HepG2 (cell line): ENCODE data around the gene GPS1. TPM values are rescaled to one million over a fixed set of nuclear protein-coding genes. Genes with fewer than 3 reads are reported as not detected.

Source experiments
- CBFB ChIP-seq: sonication (generic); formaldehyde crosslinking; IDR thresholded peaks from 2 replicates; pipeline ENCODE4 v1.4.0; 2020; ENCODE audit warnings: missing genetic modification reagents
- CHCHD3 ChIP-seq: sonication (generic); formaldehyde crosslinking; IDR thresholded peaks from 2 replicates; pipeline ENCODE4 v1.8.0; 2022; ENCODE audit warnings: mild to moderate bottlenecking, missing genetic modification reagents, moderate library complexity
- DNMT1 ChIP-seq: sonication (generic); formaldehyde crosslinking; IDR thresholded peaks from 2 replicates; pipeline ENCODE4 v1.5.1; 2020; ENCODE audit warnings: mild to moderate bottlenecking, missing genetic modification reagents
- GABPA ChIP-seq, 2 experiments: IDR thresholded peaks; 2 replicates each; pipeline ENCODE4 v1.6.1; 2011 to 2016; ENCODE audit warnings: low read depth in 2 of 2, low read length in 1 of 2, missing biosample characterization in 1 of 2, missing genetic modification characterization in 1 of 2
- GABPB1 ChIP-seq: IDR thresholded peaks from 2 replicates; pipeline ENCODE4 v1.6.1; 2016; ENCODE audit warnings: mild to moderate bottlenecking, missing genetic modification reagents, moderate library complexity, missing compliant biosample characterization
- GTF3A ChIP-seq: sonication (generic); formaldehyde crosslinking; conservative IDR thresholded peaks from 2 replicates; pipeline ENCODE4 v1.4.0; 2020; ENCODE audit warnings: mild to moderate bottlenecking, missing genetic modification reagents
- PCBP1 ChIP-seq: fragments of 200-400 bp; formaldehyde crosslinking; IDR thresholded peaks from 2 replicates; pipeline ENCODE4 v1.6.1; 2017; ENCODE audit warnings: mild to moderate bottlenecking, low read depth, low read length, borderline replicate concordance
- POLR2AphosphoS5 ChIP-seq: IDR thresholded peaks from 2 replicates; pipeline ENCODE4 v1.6.1; 2012; ENCODE audit warnings: low read depth, low read length
- PRDM10 ChIP-seq: sonication (generic); formaldehyde crosslinking; IDR thresholded peaks from 2 replicates; pipeline ENCODE4 v1.4.0; 2020; ENCODE audit warnings: low read depth, missing genetic modification reagents
- RAD51 ChIP-seq: fragments of 450-650 bp; IDR thresholded peaks from 2 replicates; pipeline ENCODE4 v1.6.1; 2016; ENCODE audit warnings: borderline replicate concordance
- RBM39 ChIP-seq: fragments of 200-400 bp; formaldehyde crosslinking; IDR thresholded peaks from one replicate; pipeline ENCODE4 v1.6.1; 2018; ENCODE audit warnings: antibody characterized with exemption, mild to moderate bottlenecking, low read depth, low read length; ENCODE audit not compliant: poor library complexity, severe bottlenecking
- RELA ChIP-seq: sonication (generic); formaldehyde crosslinking; IDR thresholded peaks from 2 replicates; pipeline ENCODE4 v1.4.0; 2020; ENCODE audit warnings: missing genetic modification reagents
- SMAD3 ChIP-seq: sonication (generic); formaldehyde crosslinking; IDR thresholded peaks from 2 replicates; pipeline ENCODE4 v1.4.0; 2020; ENCODE audit warnings: missing genetic modification reagents
- TAF15 ChIP-seq: fragments of 200-400 bp; formaldehyde crosslinking; IDR thresholded peaks from one replicate; pipeline ENCODE4 v1.6.1; 2018; ENCODE audit warnings: mild to moderate bottlenecking, low read depth, low read length; ENCODE audit not compliant: poor library complexity, severe bottlenecking
- ZBTB1 ChIP-seq: sonication (generic); formaldehyde crosslinking; IDR thresholded peaks from 2 replicates; pipeline ENCODE4 v1.4.0; 2020; ENCODE audit warnings: missing genetic modification reagents, borderline replicate concordance
- ZNF253 ChIP-seq: sonication (generic); formaldehyde crosslinking; IDR thresholded peaks from 2 replicates; pipeline ENCODE4 v1.8.0; 2022; ENCODE audit warnings: mild to moderate bottlenecking, missing genetic modification reagents, borderline replicate concordance
- ZNF350 ChIP-seq: sonication (generic); formaldehyde crosslinking; IDR thresholded peaks from 2 replicates; pipeline ENCODE4 v1.4.0; 2020; ENCODE audit warnings: mild to moderate bottlenecking, low read depth, missing genetic modification reagents, borderline replicate concordance
- ZNF501 ChIP-seq: sonication (generic); formaldehyde crosslinking; IDR thresholded peaks from 2 replicates; pipeline ENCODE4 v1.5.1; 2020; ENCODE audit warnings: mild to moderate bottlenecking, moderate library complexity, missing genetic modification reagents
- ZNF530 ChIP-seq: sonication (generic); formaldehyde crosslinking; IDR thresholded peaks from 2 replicates; pipeline ENCODE4 v1.5.0; 2020; ENCODE audit warnings: low read depth, mild to moderate bottlenecking, missing genetic modification reagents
- ZSCAN31 ChIP-seq: sonication (generic); formaldehyde crosslinking; IDR thresholded peaks from 2 replicates; pipeline ENCODE4 v1.5.0; 2020; ENCODE audit warnings: low read depth, mild to moderate bottlenecking, missing genetic modification reagents
- polyA plus RNA-seq, 8 experiments: library from polyadenylated mRNA; depleted of rRNA in 3 of 8; stranded (reverse) in 7 of 8; unstranded in 1 of 8; fragments of >200 nt; fragmentation: Illumina TruSeq in 4 of 8; extraction: Trizol in 4 of 8; gene quantifications; 2 replicates each; pipeline versions ENCODE4 v1.2.1 to v1.2.3, GENCODE V29; 2011 to 2016; ENCODE audit warnings: low read depth in 4 of 8, missing spikeins in 1 of 8, mixed read lengths in 1 of 8; ENCODE audit not compliant: insufficient read depth in 1 of 8
- total RNA-seq, 5 experiments: library from RNA; depleted of rRNA; stranded (reverse); fragments of >200 nt; fragmentation: Illumina TruSeq; extraction: Trizol; gene quantifications; 2 replicates each; pipeline ENCODE4 v1.2.3, GENCODE V29; 2016; ENCODE audit warnings: low read depth in 1 of 5
- TF ChIP-seq, protein P1 (sequence below): sonication (generic); formaldehyde crosslinking; IDR thresholded peaks from 2 replicates; pipeline ENCODE4 v1.5.0; 2020; ENCODE audit warnings: mild to moderate bottlenecking, missing genetic modification reagents

Gene GPS1
- total and polyA plus RNA-seq, 2 of the 13 experiments (the other 11 are each of a cell fraction or from before 2014, with no cell fraction given), result 124 to 128 TPM

GRCh38 chr17:82018152-82018988 lies 33.3 kb upstream of the GPS1 start (continued):
- TF ChIP-seq PCBP1, result 0 out of 2 replicates have a peak, but pooled peaks have one; percentile 10
- TF ChIP-seq ZNF530 (CRISPR knock-in tag), result no peak
- TF ChIP-seq, protein P1, sequence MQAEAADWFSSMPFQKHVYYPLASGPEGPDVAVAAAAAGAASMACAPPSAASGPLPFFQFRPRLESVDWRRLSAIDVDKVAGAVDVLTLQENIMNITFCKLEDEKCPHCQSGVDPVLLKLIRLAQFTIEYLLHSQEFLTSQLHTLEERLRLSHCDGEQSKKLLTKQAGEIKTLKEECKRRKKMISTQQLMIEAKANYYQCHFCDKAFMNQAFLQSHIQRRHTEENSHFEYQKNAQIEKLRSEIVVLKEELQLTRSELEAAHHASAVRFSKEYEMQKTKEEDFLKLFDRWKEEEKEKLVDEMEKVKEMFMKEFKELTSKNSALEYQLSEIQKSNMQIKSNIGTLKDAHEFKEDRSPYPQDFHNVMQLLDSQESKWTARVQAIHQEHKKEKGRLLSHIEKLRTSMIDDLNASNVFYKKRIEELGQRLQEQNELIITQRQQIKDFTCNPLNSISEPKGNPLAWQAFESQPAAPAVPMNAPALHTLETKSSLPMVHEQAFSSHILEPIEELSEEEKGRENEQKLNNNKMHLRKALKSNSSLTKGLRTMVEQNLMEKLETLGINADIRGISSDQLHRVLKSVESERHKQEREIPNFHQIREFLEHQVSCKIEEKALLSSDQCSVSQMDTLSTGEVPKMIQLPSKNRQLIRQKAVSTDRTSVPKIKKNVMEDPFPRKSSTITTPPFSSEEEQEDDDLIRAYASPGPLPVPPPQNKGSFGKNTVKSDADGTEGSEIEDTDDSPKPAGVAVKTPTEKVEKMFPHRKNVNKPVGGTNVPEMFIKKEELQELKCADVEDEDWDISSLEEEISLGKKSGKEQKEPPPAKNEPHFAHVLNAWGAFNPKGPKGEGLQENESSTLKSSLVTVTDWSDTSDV (CRISPR knock-in tag), result 0 out of 2 replicates have a peak, but pooled peaks have one; percentile 33
- no peak for TF ChIP-seq GABPA (IDR thresholded peaks at IDR 0.05; ENCODE audit: low read depth, low read length)
- no peak for TF ChIP-seq GABPA (CRISPR knock-in tag; IDR thresholded peaks at IDR 0.05; ENCODE audit: low read depth)
- no peak for TF ChIP-seq ZBTB1 (CRISPR knock-in tag)
- 0 out of 2 replicates have a peak, but pooled peaks have one; percentile 67 for TF ChIP-seq DNMT1 (CRISPR knock-in tag)
- peak; percentile 45 for TF ChIP-seq POLR2AphosphoS5
- no peak for TF ChIP-seq RAD51
- peak; percentile 55 for TF ChIP-seq TAF15
- 0 out of 2 replicates have a peak, but pooled peaks have one; percentile 28 for TF ChIP-seq SMAD3 (CRISPR knock-in tag)
- 0 out of 2 replicates have a peak, but pooled peaks have one; percentile 39 for TF ChIP-seq RELA
- TF ChIP-seq RBM39, result peak; percentile 73
- peak; percentile 34; the same call in 1 of the 2 replicates for TF ChIP-seq ZNF350
- peak; percentile 14; the same call in 1 of the 2 replicates for TF ChIP-seq GABPB1 (CRISPR knock-in tag)
- TF ChIP-seq ZNF501, result no peak
- peak; percentile 22; the same call in 1 of the 2 replicates for TF ChIP-seq ZSCAN31 (CRISPR knock-in tag)
- no peak for TF ChIP-seq ZNF253 (CRISPR knock-in tag)
- TF ChIP-seq CBFB, result no peak
- TF ChIP-seq GTF3A (CRISPR knock-in tag), result no peak
- TF ChIP-seq CHCHD3, result no peak
- no peak for TF ChIP-seq PRDM10
